ENCODE results near the gene MED13L. TPM values are rescaled to one million over a fixed set of nuclear protein-coding genes. Genes with fewer than 3 reads are reported as not detected.
A peak's percentile ranks its signal among the peaks of the same experiment; 100 is the strongest.

MED13L gene
- total RNA-seq, 1 donor from 2014 or later: 38.1 TPM

GRCh38 chr12:115946867-115947695, 330.4 kb downstream of the MED13L start:
- peak in 1 of 2 donors; percentile 10 for DNase-seq (ENCODE audit: low read depth in 2 of 2)

- no peak for DNase-seq (ENCODE audit: low read depth in 2 of 2)
These were observed 331.4 kb downstream of the MED13L start for GRCh38 chr12:115946092-115946491.

DNA sequence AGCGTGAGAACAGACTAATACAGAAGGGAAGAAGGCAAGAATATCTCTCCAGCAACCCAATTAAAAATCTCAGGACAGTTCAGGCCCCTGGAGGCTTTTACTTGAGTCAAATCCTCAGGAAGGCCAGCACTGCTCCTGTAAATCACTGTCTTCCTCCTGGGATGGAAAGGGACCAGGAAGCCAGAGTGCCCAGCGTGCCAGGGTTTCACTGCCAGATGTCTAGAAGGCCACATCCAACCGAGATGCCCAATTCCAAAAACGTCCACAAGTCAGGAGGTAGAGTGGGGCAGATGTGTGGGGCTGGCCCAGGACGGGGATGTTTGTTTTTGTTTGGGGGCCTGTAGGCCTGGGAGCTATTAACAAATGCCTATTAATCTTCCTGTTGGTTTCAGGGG, 332.0 kb downstream of the MED13L start:
- no peak for DNase-seq (ENCODE audit: low read depth in 2 of 2)

GRCh38 chr12:115944837-115945490, 332.5 kb downstream of the MED13L start:
- DNase-seq (ENCODE audit: low read depth in 2 of 2): no peak

GRCh38 chr12:115944392-115944742, 333.1 kb downstream of the MED13L start:
- no peak for DNase-seq (ENCODE audit: low read depth in 2 of 2)

- DNase-seq (ENCODE audit: low read depth in 2 of 2): no peak
These were observed 333.7 kb downstream of the MED13L start for GRCh38 chr12:115943630-115944391.

DNA sequence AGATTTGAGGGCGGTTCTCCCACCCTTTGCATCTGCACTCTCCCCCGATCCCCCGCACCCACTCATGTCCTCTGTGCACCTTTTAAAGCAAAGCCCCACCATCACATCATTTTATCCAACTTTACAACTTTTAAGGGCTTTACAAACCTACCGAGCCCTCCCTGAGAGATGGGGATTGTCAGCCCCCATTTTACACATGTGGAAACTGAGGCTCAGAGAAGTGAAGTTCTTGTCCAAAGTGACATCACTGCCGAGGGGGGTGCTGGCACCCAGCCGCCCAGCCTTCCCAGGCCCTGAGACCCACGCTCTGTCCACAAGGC, 334.2 kb downstream of the MED13L start:
- DNase-seq (ENCODE audit: low read depth in 2 of 2): no peak

GRCh38 chr12:115942346-115942745, 335.1 kb downstream of the MED13L start:
- no peak for DNase-seq (ENCODE audit: low read depth in 2 of 2)

DNA sequence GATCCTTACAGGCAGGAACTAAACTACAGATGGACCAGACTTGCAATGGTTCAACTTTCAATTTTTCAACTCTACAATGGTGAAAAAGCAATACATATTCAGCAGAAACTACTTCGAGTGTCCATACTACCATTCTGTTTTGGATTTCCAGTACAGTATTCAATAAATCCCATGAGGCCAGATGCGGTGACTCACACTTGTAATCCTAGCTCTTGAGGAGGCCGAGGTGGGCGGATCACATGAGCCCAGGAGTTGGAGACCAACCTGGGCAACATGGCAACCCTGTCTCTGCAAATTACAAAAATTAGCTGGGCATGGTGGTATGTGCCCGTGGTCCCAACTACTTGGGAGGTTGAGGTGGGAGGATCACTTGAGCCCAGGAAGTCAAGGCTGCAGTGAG, 336.1 kb downstream of the MED13L start:
- DNase-seq (ENCODE audit: low read depth in 2 of 2): no peak

DNA sequence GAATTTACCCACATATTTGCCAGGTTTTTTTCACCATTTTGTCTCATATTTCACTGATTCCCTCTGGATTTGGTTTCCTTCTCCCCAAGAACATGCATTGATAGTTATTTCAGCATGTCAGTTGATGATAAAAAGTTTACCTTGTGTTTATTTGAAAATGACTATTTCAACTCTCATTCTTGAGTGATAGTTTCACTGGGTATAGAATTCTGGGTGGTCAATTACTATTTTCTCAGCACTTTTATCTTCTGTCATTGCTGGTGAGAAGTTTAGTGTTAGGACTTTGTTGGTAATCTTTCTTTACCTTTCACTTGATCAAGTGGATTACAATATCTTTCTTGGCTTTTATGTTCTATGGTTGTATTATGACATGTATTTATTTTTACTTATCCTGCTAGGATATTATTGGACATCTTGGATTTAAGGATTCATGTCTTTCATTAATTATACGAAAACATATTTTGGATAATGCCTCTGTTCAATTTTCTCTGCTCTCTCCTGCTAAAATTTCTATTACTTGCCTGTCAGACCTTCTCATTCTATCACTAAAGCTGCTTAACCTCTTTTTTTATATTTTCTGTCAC, 338.6 kb downstream of the MED13L start:
- DNase-seq (ENCODE audit: low read depth in 2 of 2): no peak

GRCh38 chr12:115936997-115937916, 340.2 kb downstream of the MED13L start:
- no peak for DNase-seq (ENCODE audit: low read depth in 2 of 2)

- DNase-seq (ENCODE audit: low read depth in 2 of 2): no peak
These were observed 342.6 kb downstream of the MED13L start for GRCh38 chr12:115934877-115935276.

DNA sequence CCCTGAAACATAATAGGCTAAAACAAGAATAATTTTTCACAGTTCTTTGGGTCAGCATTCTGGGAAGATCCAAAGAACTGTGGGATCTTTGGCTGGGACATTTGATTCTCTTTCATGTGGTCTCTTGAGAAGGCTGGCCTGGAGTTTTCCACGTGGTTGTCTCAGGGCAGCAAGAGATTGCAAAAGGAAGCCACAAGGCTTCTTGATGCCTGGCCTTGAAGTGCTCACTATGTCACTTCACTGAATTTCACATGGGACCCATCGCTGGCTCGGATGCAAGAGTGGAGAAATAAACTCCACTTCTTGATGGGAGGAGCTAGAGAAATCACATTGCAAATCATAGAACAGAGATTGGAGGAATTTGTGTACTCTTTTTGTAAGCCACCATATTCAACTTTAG, 343.4 kb downstream of the MED13L start:
- no peak for DNase-seq (ENCODE audit: low read depth in 2 of 2)

GRCh38 chr12:115932066-115932465, 345.4 kb downstream of the MED13L start:
- no peak for DNase-seq (ENCODE audit: low read depth in 2 of 2)

- no peak for DNase-seq (ENCODE audit: low read depth in 2 of 2)
These were observed 347.2 kb downstream of the MED13L start for GRCh38 chr12:115930336-115930735.

GRCh38 chr12:115926037-115926670, 351.3 kb downstream of the MED13L start:
- DNase-seq (ENCODE audit: low read depth in 2 of 2): no peak

DNA sequence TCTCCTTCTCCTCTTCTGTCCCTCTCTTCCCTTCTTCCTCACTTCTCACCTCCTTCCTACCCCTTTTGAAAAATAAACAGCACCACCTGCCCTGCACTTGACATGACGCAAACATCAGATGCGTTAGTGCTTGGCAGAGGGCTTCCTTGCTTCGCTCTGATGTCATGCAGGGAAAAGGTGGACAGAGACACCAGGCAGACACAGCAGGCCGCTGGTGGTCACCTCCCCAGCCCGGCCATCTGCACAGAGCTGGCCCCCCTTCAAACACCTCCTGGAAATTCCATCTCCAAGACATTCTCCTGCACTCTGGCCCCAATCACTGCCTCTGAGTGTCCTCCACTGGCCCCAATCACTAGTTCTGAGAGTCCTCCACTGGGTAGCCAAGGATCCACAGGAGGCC, 353.6 kb downstream of the MED13L start:
- DNase-seq (ENCODE audit: low read depth in 2 of 2): no peak

GRCh38 chr12:115922952-115923564, 354.4 kb downstream of the MED13L start:
- peak in 1 of 2 donors; percentile 14 for DNase-seq (ENCODE audit: low read depth in 2 of 2)

- no peak for DNase-seq (ENCODE audit: low read depth in 2 of 2)
These were observed 356.9 kb downstream of the MED13L start for GRCh38 chr12:115920395-115921183.
